Fibroblast of pulmonary artery (primary cell): ENCODE data around the gene POC1A.

Source experiments
- DNase-seq: peaks from one replicate; pipeline ENCODE4 v3.0.0-alpha.2; 2010; ENCODE audit warnings: low read depth
- H3K4me3 ChIP-seq: replicated peaks from 2 replicates; pipeline ENCODE4 v1.5.1; 2011; ENCODE audit warnings: low read depth, mild to moderate bottlenecking, control low read depth, low read length, moderate library complexity
- TF ChIP-seq, protein P1 (sequence below): IDR thresholded peaks from 2 replicates; pipeline ENCODE4 v1.5.1; 2011; ENCODE audit warnings: mild to moderate bottlenecking, control low read depth, low read length, inconsistent platforms; ENCODE audit errors: missing control alignments

POC1A gene

DNA sequence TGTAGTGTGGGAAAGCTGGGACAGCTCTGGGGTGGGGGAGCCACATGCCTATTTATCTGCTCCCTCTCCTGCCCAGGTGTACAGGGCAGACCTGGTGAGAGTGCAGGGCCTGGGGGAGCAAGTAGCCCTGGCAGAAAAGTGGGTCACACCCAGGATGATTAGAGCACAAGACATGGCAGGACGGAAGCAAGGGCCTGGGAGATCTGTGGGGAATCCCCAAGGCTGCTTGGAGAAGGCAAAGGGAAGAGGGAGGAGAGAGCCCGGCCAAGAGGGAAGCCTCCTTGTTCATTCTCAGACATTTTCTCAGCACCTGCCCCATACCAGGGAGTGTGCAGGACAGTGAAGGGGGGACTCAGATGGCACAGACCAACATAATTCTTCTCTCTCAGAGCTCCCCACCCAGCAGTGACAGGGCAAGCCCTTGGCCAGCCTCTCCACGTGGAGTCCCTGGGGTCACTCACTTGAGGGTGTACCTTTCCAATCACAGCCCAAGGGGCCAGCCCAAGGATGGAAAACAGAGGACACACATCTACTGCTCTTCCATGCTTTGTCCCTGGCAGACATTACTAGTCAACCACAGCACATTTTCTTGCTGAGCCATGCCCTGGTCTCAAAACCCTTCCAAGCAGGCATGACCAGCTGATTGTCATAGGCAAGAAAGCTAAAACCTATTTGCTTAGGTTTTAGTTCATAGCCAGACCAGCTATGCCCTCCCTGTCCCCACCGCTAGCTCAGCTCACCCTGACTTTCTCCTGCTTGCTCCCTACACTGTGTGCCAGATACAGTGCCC is 92.9 kb downstream of the POC1A start:
- H3K4me3 ChIP-seq = no peak overlapping the region
- TF ChIP-seq, protein P1, sequence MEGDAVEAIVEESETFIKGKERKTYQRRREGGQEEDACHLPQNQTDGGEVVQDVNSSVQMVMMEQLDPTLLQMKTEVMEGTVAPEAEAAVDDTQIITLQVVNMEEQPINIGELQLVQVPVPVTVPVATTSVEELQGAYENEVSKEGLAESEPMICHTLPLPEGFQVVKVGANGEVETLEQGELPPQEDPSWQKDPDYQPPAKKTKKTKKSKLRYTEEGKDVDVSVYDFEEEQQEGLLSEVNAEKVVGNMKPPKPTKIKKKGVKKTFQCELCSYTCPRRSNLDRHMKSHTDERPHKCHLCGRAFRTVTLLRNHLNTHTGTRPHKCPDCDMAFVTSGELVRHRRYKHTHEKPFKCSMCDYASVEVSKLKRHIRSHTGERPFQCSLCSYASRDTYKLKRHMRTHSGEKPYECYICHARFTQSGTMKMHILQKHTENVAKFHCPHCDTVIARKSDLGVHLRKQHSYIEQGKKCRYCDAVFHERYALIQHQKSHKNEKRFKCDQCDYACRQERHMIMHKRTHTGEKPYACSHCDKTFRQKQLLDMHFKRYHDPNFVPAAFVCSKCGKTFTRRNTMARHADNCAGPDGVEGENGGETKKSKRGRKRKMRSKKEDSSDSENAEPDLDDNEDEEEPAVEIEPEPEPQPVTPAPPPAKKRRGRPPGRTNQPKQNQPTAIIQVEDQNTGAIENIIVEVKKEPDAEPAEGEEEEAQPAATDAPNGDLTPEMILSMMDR = no peak
- no peak for DNase-seq

DNA sequence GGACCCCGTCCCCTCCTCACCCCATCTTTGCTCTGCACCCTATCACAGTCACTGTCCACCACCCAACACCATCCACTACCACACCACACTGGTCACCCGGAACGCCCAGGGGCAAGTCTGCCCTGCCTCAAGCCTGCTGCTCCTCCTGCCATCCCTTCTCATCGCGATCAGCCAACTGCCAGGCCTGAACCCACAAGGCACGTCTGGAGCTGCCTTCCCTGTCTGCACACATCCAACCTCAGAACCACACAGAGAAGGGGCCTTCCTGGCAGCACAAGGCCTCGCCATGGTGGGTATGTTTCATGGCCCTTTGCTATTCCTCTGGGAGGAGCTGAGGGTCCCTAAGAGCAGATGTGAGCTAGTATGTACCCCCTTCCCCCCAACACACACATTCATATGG is 94.4 kb downstream of the POC1A start:
- no peak for DNase-seq
- H3K4me3 ChIP-seq = no peak overlapping the region
- TF ChIP-seq, protein P1 = no peak

DNA sequence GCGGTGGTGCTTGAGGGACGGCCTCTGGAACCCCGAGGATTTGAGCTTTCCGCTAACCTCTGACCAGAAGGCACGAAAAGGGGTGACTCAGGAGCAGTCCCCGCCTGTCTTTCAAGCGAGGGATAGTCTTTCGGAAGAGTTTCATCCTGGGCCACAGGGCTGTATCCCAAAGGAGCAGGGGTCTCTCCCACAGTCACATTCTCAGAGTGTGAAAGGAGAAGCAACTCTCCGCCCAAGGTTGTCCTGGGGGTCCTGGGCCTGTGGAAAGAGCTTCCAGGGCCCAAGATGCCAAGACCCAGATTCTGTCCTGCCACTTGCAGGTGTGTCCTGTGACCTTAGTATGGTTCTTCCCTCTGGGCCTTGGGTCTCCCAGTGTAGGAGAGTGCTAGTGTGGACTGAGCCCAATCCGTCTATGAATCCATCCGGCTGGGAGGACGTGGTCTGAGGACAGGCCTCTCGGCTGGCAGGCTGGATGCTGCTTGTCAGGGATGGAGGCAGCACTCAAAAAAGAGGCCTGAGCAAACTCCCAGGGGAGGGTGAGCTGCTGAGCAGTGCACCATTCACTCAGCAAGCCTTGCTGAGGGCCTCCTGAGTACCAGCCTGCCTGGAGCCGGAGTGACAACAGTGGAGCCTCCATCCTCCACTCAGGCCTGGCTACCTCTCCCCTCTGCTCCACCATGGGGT is 96.3 kb downstream of the POC1A start:
- peak overlapping the region; percentile 55 for H3K4me3 ChIP-seq
- DNase-seq = no peak
- TF ChIP-seq, protein P1 = no peak

DNA sequence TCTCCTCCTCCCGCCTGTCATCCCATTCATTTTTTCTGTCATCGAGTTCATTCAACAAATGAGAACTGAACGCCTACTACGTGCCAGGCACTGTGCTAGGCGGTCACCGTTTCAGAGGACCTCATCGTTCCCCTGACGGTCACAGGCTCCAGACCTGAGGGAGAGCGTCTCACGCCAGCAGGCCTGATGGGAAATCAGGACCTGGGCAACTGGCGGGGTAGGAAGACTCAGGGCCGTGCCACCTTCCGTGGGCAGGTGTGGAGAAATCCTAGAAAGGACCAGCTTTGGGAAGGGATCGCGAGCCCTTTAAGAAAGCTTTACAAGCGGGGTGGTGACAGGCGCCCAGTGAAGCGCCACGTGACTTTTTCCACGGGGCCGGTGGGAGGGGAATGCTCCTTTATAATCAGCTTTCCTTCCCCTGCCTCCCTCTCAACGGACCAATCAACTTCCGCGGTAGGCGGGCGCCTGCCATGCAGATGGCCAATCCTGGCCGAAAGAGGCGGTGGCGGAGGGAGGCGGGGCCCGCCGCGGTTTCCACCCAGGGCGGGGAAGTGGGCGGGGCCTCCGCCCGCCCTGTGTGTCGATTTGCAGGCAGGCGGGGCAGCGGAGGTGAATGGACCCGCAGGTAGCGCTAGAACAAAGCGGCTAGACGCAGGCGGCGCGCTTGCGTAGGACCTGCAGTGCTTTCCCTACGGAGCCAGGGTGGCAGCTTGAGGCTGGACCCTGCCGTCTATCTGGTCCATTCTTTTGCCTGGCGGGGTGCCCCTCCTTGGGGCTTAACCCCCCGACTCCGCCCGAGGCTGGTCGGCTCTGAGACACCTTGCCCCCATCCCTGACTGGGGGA is 97.0 kb downstream of the POC1A start:
- peak; percentile 99 for DNase-seq
- peak overlapping the region; percentile 63 for H3K4me3 ChIP-seq
- TF ChIP-seq, protein P1 = no peak

DNA sequence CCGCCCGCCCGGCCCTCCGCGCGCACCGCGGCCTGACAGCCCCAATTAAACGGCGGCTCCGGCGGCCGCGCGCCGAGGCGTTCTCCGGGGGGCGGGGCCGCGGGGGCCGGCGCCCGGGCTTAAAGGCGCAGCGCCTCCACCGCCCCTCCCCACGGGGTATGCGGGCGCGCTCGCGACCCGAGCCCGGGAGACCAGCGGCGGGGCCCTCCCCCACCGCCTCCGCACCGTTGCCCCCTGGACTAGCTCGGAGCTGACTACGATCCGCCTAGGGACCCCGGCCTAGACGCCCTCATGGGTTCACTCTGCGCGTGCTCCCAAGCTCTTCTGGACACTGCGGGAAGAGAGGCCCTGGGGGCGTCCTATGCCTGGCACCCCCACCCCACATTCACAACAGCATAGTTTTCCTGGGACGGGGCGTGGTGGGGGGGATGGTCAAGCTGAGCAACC is 97.7 kb downstream of the POC1A start, which contains the start of gene DUSP7:
Gene DUSP7, minus strand, starts transcription at position 51 of the 447 bp plus-strand sequence. CDS start 205 bp downstream, outside the sequence.
- DNase-seq = peak; percentile 59
- H3K4me3 ChIP-seq = peak within 1 kb of the TSS; percentile 83

More for the DNA sequence above, 97.7 kb downstream of the POC1A start, which contains the start of gene DUSP7:
- TF ChIP-seq, protein P1 = no peak
